Posterior vena cava (tissue), 2 donors: ENCODE data around the gene OR7G1. TPM values are rescaled to one million over a fixed set of nuclear protein-coding genes. Genes with fewer than 3 reads are reported as not detected.

Source experiments
- DNase-seq: peaks from one replicate; pipeline ENCODE4 v3.0.0-alpha.2; 2020; ENCODE audit warnings: low spot score
- intact Hi-C, 2 donors: fragments of 100-400 bp; cut with DNase I; formaldehyde crosslinking; loops; one replicate each; pipeline versions ENCODE4 v1.14.1 to v1.14.2; 2022 to 2023
- long read RNA-seq, 2 donors: library from polyadenylated mRNA; unstranded; transcript quantifications; one replicate each; pipeline ENCODE4 v2.0.0, GENCODE V29; 2020 to 2021
- total RNA-seq, 2 donors: library from RNA; stranded (reverse); fragmentation: NEBNext Ultra II Directional; extraction: Animal tissue kit (Norgen Biotek cat#: 25700); gene quantifications; one replicate each; pipeline ENCODE4 v1.2.1, GENCODE V29; 2021
- donor health status: DM: yes; HTN: yes; CAD: no.
- donor health status: DM: yes; HTN: yes; CAD: no.

Gene OR7G1
- total RNA-seq, result not detected
- long read RNA-seq, donor 1, result 0 reads
- long read RNA-seq, donor 2, result 0 reads

DNA sequence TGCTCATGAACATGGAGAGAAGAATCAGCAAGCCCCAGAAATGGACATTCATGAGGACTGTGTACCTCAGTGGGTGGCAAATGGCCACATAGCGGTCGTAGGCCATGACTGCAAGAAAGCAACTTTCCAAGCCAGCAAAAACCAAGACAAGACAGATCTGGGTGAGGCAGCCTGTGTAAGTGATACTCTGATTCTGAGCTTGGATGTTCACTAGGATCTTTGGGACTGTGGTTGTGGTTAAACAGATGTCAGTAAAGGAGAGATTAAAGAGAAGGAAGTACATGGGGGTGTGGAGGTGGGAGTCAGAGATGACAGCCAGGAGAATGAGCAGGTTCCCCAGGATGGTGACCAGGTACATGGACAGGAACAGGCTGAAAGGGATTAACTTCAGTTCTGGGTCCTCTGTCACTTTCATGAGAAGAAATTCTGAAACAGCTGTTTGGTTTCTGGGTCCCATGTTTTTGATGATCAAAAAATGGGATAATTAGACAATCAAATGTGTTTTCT is at the start of gene OR7G1:
Gene OR7G1, minus strand, starts transcription at position 457 of the 507 bp plus-strand sequence. Its CDS starts 0 bp downstream, at position 457.
- no peak for DNase-seq
- intact Hi-C loops, result no loop called here

DNA sequence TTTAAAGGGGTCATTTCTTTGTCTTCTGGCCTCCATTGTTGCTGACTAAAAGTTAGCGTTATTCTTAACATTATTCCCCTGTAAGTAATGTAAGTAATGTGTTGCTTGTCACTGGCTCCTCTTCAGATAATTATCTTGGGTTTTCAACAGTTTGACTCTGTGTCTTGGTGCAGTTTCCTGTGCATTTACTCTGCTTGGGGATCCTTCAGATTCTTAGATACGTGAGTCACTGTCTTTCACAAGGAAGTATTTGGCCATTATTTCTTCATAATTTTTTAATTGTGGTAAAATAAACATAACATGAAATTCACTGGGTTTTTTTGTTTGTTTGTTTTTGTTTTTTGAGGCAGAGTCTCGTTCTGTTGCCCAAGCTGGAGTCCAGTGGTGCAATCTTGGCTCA is 49.7 kb upstream of the OR7G1 start:
- no peak for DNase-seq
- intact Hi-C loops, result no loop called here

DNA sequence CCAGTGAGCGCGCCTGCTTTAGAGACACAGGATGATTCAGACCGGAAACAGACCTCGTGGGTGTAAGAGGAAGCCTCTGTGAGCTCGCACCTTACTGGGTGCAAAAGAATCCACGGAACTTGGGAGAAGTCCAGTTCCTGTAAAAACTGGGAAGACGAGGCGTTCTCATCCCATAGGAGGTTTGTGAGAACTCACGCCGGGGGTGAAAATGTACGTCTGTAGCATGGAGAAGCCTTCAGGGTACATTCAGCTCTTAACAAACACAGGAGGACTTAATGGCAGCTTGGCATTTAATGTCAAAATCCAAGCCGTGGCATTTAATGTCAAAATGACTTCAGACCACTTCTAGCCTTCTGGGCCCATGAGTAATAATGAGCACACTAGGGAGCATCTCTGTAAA is 45.9 kb upstream of the OR7G1 start:
- intact Hi-C loops, result no loop called here
- no peak for DNase-seq

- intact Hi-C loops, result no loop called here
- DNase-seq, result no peak
Measured at GRCh38 chr19:9159891-9160290, 44.3 kb upstream of the OR7G1 start.

- DNase-seq, result no peak
- intact Hi-C loops, result no loop called here
Measured at GRCh38 chr19:9156304-9156703, 40.7 kb upstream of the OR7G1 start.

DNA sequence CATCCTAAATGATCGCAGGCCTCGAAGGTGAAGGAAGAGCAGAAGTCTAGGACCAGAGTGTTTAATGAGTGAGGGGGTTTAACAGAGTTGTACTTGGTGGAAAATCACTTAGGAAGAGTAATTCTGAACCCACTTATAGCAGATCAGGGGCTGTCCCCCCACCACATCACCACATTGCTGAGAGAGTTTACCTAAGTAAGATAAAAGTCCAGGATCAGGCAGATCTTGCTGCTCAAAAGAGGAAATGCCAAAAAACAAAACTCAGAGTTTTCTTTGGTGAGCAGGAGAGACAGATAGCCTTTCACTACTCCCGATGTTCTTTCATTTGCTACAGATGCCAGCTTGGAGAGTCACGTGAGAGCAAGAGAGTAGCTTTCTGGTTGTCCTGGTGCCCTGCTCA is 40.0 kb upstream of the OR7G1 start:
- intact Hi-C loops, result no loop called here
- no peak for DNase-seq

- no peak for DNase-seq
- intact Hi-C loops, result no loop called here
Measured at GRCh38 chr19:9151367-9151766, 35.8 kb upstream of the OR7G1 start.

DNA sequence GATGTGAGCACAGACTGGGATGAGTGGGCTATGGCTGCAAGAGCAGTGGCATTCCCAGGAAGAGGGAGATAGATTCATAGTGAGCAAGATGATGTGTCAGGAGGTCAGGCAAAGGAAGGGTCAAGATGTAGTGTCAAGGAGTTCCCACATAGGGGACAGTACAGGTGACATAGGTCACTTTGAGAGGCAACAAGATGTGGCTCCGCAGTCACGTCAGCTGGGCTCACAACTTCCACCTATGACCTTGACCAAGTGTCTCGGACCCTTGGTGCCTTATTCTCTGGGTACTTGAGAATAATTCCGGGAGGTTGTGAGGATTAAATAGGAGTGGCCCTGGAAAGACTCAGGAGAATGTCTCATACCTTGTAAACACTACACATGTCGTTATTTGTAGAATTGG is 35.1 kb upstream of the OR7G1 start:
- DNase-seq, result no peak
- intact Hi-C loops, result no loop called here

DNA sequence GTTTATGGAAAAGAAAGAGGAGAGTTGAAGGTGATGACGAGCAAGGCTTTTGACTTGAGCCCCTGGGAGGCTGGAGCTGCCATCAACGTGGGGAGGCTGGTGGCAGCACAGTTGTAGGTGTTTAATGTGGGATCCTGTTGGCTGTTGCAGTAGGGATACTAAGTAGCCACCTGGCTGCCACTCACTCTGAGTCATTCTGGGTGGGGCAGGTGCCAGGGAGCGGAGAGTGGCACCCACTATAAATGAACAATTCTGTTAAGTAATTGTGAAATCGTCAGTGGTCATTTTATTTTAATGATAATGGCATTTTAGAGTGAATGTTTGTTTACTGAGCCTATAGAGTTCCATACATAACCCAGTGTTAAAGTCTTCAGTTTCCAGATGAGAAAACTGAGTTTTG is 34.4 kb upstream of the OR7G1 start:
- intact Hi-C loops, result no loop called here
- no peak for DNase-seq

GRCh38 chr19:9148697-9149096 is 33.1 kb upstream of the OR7G1 start:
- DNase-seq, result no peak
- intact Hi-C loops, result no loop called here

DNA sequence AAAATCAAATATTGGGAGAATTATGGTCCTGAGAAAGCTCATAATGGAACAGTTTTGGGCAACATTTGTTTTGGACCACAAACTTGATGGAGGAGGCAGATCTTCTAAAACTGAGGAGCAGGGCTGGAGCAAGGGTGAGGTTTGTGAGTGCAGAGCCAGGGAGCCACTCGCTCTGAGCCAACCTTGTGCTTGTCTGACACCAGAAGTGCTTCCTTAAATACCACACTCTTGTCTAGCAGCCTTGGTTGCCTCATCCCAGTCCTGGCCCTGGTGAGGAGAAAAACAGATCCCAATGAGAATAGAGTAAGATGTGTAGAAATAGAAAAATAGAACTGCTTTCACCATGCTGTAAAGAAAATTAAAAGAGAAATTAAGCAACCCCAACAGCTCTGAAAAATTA is 31.3 kb upstream of the OR7G1 start:
- DNase-seq, result no peak
- intact Hi-C loops, result no loop called here

DNA sequence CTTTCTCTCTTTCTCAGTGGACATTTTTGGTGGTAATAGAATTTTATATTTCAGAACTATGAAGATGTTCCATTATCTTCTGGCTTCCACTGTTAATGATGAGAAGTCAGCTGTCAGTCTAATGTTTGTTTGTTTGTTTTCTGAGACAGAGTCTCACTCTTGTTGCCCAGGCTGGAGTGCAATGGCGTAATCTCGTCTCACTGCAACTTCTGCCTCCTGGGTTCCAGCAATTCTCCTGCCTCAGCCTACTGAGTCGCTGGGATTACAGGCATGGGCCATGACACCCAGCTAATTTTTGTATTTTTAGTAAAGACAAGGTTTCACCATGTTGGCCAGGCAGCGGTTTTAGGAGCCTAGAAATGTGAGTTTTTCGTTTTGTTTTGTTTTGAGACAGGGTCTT is 29.4 kb upstream of the OR7G1 start:
- DNase-seq, result no peak
- intact Hi-C loops, result no loop called here

DNA sequence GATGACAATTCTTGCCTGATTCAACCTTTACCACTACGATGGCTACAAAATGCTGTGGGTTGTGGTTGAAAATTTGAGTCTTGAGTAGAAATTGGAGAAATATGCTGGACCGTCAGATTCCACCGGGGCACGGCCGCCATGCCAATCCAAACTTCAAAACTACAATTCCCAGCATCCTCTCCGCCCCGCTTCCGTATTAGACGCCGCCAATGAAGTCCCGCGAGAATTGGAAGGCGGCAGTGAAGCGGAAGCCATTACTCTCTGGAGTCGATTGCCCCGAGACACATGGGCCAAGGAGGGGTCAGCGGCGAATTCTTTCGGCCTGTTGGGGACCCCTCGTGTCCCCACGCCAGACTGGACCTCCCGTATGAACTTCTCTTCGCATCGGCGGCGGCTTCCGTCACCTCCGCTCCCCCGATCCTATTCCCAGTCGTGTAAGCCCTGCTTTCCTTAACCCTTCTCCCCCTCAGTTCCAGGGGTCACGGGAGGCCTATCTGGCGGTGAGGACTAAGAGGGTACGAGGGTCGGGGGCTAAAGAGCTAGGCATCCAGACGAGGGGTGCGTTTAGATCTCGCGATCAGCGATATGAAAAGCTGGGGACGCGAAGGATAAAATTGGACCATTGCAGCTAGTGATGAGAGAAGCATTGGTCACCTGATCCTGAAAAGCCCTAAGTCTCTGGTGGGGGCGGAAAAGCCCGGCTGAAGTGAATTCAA is 24.8 kb upstream of the OR7G1 start, which contains the start of gene ZNF317:
Gene ZNF317, plus strand, starts transcription at position 239 of the 716 bp plus-strand sequence. CDS start 15,620 bp downstream, outside the sequence.
- intact Hi-C loops, result no loop called here
- DNase-seq, result peak; percentile 97

DNA sequence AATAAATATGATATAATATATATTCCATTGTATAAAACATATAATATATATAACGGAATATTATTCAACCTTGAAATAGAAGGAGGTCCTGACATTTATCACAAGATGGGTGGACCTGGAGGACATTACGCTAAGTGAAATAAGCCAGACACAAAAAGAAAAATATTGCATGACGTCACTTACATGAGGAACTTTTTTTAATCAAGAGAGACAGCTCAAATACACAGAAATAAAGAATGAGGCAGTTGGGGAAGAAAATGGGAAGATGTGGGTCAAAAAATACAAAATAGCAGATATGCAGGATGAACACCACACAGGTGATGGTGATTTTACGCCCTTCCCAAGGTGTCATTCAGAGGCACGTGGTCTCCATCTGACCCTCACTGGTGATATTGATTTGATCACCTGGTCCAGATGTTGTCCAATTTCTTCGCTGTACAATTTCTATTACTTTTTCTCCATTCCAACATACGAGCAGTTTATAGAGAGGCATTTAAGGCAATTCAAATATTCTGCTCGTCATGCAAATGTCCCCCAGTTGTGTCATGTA is 24.1 kb upstream of the OR7G1 start:
- intact Hi-C loops, result no loop called here
- DNase-seq, result no peak

DNA sequence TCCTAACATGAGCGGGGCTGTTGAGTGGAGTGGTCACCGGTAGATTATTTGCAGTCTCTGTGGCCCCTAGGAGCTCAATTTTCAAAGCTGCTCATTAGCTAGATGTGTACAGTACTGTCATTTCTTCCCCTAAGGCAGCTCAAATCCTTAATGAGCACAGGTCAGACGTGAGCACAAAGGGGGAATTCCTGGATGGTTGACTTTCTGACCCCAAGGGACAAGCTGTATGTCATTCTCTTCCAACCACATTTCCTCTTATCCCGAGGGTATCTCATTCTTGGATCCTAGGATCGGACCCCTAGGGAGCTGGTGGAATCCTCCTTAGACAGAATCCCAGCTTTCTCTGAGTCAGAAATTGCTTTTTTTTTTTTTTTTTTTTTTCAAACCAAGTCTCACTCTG is 16.9 kb upstream of the OR7G1 start:
- intact Hi-C loops, result no loop called here
- no peak for DNase-seq

DNA sequence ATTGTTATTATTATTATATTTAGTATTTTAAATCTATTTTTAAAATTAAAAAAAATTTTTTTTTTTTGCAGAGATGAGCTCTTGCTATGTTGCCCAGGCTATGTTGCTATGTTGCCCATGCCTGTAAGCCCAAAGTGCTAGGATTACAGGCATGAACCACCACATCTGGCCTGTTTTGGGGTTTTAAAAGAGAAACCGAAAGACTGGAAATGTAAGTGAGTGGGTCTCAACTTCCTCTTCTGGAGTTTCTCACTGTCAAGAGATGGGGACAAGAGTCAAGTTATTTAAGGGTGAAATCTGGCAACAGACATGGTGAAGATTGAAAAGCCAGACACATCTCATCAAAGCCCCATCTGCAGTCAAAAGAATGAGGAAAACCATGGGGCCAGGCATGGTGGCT is 15.4 kb upstream of the OR7G1 start:
- intact Hi-C loops, result no loop called here
- DNase-seq, result no peak

GRCh38 chr19:9128171-9128570 is 12.6 kb upstream of the OR7G1 start:
- no peak for DNase-seq
- intact Hi-C loops, result no loop called here

DNA sequence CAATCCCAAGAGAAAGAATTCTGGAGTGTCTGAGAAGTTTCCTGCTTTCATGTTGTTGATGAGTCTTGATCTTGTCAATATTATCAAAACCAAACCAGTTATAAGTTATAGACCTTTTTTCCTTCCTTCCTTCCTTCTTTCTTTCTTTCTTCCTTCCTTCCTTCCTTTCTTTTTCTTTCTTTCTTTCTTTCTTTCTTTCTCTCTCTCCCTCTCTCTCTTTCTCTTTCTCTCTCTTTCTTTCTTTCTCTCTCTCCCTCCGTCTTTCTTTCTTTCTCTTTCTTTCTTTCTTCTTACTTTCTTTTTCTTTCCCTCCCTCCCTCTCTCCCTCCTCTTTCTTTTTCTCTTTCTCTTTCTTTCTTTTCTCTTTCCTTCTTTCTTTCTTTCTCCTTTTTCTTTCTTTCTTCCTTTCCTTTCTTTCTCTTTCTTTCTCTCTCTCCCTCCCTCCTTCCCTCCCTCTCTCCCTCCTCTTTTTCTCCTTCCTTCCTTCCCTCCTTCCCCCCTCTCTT is 11.4 kb upstream of the OR7G1 start, which contains the start of gene OR7G3:
Gene OR7G3, minus strand, starts transcription at position 51 of the 506 bp plus-strand sequence. Its CDS starts 0 bp downstream, at position 51.
- no peak for DNase-seq
- intact Hi-C loops, result no loop called here

GRCh38 chr19:9116547-9116946 is 984 bp upstream of the OR7G1 start:
- intact Hi-C loops, result no loop called here

DNA sequence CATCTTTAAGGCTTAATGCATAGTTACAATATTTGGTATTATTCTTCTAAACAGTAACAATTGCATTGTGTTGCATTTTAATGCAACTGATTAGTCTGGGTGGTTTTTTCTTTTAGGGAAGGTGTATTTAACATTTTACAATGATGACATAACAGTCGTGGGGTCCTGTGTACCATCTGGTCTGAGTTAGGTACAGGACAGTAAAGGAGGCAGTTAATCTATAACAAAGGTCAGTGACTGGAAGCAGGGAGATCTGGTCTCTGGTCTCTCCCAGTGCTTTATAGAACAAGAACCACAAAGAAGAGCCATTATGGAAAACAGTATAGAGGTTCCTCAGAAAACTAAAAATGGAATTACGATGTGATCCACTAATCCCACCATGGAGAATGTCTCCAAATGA is 5.6 kb downstream of the OR7G1 start:
- intact Hi-C loops, result no loop called here
- no peak for DNase-seq

More at GRCh38 chr19:9116547-9116946, 984 bp upstream of the OR7G1 start:
- no peak for DNase-seq

DNA sequence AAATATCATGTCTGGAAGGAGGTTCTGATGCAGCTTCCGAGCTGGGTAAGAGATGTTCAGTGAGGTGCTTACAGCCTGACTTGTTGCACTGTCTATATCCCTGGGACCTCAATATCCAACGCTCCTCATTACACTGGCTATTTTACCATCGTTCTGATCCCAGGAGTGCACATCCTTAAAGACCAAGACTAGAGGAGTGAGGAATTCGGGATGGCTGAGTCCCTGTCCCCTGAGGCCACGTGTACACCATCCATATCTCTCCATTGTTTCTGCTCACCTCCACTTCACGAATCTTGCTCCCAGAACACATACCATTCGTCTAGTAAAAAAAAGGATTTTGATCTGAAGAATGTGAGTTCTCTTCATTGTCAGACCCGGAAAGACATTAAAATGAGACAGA is 8.2 kb downstream of the OR7G1 start, which contains the start of gene OR7G2:
Gene OR7G2, minus strand, starts transcription at position 101 of the 400 bp plus-strand sequence. CDS start 4,232 bp downstream, outside the sequence.
- no peak for DNase-seq
- intact Hi-C loops, result no loop called here
